Measurements from ENCODE around the gene FXYD2.
A peak's percentile ranks its signal among the peaks of the same experiment; 100 is the strongest.
"Not testable (repeated sequence)": the region's sequence is repeated elsewhere in the genome, so short reads cannot be mapped to it uniquely, and the experiment has no call there.

The FXYD2 gene

GRCh38 chr11:117820516-117820915 is 4.0 kb downstream of the FXYD2 start:
- DNase-seq (ENCODE audit: low read depth in 2 of 2): no peak

DNA sequence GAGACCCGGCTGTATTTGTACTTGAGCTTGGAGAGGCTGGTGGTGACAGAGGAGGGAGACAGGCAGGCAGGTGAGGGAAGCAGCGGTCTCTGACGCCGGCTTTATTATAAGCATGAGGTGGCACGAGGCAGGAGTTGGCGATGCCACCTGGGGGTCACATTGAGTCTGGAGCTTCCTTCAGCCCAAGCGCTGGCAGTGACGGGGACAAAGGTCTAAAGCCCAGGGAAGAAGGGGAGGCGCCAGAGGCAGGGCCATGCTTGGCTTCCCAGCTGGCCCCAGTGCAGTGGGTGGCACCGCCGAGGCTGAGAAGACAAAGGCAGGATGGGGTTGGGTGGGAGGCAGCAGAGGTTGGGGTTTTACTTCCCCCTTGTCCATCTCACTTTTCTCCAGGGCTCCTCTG is 4.5 kb downstream of the FXYD2 start:
- no peak for DNase-seq (ENCODE audit: low read depth in 2 of 2)

GRCh38 chr11:117819096-117820040 is 5.2 kb downstream of the FXYD2 start:
- DNase-seq (ENCODE audit: low read depth in 2 of 2): no peak

DNA sequence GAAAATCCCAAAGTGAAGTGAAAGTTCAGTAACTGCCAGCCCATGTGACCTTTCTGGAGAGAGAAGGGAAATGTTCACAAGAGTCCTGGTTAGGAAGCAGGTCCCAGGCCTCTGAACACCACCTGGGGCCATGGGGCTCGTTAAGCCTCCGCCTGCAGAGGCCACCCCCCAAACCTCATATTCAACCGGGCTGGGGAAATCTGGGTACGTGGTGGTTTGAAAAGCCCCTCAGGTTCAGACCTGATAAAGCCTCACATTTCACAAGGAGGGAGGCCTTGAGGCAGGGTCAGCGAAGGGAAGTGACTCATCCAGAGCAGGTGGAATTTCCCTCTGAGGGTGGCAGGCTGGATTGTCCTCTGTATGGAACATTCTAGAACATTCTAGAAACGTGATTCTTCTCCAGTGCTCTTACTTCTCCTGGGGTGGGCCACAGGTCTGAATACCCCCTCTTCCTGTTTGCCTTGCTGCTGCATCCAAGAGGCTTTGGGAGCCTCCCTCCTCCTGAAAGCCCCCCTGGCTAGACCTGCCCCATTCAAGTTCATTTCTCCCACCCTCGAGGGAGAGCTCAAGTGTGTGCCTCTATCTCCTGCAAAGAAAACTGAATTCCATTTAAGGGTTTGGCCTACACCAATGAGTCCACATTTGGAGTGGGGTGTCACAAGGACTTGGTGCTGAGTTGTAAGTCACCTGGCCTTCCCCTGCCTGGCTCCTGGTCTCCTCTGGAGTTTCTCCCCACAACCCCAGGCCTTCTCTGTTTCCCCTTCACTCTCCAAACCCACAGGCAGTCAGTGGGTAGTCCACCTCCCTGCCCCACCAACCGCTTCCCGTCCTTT is 6.3 kb downstream of the FXYD2 start:
- DNase-seq (ENCODE audit: low read depth in 2 of 2): peak; percentile 45 to 54

GRCh38 chr11:117817368-117818040 is 7.0 kb downstream of the FXYD2 start:
- DNase-seq (ENCODE audit: low read depth in 2 of 2): peak; percentile 74 to 81

DNA sequence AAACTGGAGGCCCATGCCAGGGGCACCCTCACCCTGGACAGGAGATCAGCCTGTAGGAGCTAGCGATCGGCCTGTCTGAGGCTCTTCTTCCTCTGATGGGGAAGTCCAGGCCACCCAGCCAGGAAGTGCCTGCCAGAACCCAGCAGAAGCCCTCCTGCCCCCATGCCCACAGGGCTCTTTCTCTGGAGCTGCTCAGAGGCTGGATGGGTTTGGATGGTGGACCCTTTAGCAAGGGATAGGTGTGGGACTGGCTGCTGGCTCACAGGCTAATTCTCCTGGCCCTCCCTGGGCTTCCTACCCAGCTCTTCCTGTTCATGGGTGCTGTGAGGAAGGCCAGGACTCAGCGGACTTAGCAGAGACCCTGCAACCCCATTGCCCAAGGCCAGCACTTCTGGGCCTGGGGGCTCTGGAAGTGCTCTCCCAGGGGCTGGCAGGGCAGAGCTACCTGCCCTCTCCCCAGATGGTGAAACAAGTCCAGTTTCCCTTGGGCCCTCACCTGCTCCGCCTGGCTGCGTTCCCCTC is 7.6 kb downstream of the FXYD2 start:
- DNase-seq (ENCODE audit: low read depth in 2 of 2): no peak

- no peak for DNase-seq (ENCODE audit: low read depth in 2 of 2)
Measured at GRCh38 chr11:117816151-117816741, 8.3 kb downstream of the FXYD2 start.

DNA sequence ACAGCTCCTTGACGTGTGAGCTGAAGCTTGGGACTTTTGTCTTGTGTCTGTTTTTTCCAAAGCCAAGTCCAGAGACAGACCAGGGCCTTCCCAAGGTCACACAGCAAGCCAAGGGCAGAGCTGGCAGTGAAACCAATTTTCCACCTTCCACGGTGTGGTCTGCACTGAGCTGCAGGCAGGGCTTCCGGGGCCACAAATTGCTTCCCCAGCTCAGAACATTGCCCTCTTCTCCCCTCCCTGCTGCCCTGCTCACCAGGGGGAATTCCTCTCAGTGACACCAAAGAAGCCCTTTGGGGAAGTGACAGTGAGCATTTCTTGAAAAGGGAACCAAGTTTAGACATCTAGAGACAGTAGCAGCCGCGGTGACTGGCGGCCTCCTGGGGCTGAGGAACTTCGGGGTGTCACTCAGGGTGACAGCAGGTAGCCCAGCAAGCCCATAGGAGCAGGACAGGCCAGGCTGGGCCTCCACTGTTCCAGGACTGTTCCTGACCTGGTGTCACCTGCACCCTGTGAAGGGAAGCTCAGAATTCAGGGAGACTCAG is 9.2 kb downstream of the FXYD2 start:
- DNase-seq (ENCODE audit: low read depth in 2 of 2): peak; percentile 68

DNA sequence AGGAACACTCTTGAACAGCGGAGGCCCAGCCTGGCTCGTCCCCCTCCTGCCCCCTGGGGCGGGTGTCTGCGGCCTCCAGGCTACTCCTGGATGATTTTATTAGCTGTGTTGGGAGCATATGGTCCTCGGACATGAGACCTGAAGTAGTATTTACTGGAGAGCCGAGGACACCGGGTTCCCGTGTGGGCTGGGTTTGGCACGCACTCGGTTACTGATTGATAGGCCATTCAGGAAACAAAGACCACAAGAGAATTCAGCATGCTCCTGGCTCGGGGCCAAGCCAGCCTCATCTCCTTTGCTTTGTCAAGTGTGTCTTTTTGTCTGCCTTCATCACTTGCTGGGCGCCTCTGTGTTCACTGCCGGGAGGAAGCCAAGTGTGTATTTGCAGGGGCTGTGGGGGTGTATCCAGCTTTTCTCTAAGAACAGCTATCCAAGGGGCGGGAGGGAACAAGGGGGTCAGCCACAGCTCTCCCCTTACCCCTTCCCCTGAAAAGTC is 9.7 kb downstream of the FXYD2 start:
- peak; percentile 66 to 71 for DNase-seq (ENCODE audit: low read depth in 2 of 2)

- DNase-seq (ENCODE audit: low read depth in 2 of 2): no peak
Measured at GRCh38 chr11:117814204-117814765, 10.3 kb downstream of the FXYD2 start.

DNA sequence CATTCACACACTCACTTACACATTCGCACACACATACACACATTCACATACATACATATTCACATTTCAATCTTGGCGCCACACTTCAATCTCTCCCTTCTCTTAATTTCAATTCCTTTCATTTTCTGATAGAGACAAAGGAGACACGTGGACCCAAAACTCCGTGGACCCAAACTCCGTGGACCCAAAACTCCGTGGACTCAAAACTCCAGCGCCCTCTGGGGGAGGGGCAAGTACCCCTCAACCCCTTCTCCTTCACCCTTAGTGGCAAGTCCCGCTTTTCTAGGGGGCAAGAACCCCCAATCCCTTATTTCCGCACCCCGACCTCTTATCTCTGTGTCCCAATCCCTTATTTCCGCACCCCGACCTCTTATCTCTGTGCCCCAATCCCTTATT is 14.5 kb downstream of the FXYD2 start:
- not testable (repeated sequence) for DNase-seq (ENCODE audit: low read depth in 2 of 2)

- DNase-seq (ENCODE audit: low read depth in 2 of 2): no peak
Measured at GRCh38 chr11:117809236-117810055, 15.1 kb downstream of the FXYD2 start.

DNA sequence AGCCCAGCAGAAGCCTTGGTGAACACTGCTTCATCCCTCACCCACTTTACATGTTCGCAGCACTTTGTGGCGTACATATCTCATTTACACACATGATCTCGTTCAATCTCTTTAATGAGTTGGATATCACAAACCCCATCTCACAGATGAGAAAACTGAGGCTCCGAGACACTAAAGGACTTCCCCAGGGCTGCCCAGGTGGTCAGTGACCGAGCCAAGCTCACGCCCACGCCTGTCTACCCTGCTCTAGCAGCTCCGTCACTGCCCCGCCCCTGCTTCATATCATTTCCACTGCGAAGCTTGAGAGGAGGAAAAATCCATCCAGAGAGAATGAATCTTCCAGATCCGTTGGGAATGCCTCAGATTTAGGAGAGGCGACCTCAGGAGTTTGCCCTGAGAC is 15.8 kb downstream of the FXYD2 start:
- DNase-seq (ENCODE audit: low read depth in 2 of 2): no peak

GRCh38 chr11:117807482-117808327 is 16.8 kb downstream of the FXYD2 start:
- DNase-seq (ENCODE audit: low read depth in 2 of 2): peak; percentile 33 to 67

DNA sequence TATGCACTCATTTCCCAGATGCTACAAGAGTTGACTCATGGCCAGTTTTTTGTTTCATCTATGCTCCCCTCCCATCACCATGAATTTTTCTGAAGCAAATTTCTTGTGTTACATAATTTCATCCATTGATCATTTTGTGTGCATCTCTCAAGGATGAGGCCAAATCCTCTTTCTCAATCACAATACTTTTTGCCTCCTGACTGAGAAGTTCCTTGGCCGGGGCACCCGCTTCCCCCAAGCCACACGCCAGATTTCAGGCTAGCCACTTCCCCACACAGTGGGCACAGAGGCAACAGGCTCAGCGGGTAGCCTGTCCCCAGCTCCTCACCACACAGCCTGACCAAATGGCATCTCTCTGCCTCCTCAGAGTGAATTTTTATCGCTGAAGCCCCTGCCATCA is 17.7 kb downstream of the FXYD2 start:
- no peak for DNase-seq (ENCODE audit: low read depth in 2 of 2)

DNA sequence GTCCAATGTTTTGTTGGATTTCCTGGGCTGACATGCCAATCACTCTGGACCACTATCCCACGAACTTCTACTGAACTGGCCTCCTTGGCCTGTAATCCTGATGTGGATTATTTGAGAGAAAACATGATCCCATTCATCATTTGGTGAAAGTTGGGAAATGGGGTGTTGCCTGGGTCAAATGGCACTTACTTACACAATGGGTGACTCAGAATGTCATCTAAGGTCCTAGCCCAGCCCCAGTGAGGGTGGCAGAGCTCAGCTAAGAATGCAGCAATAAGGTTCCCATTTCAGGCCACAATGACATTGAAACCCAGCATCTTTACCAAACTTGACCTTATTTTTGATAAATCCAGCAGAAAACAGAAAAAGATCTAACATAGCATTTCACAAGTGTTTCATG is 19.5 kb downstream of the FXYD2 start:
- no peak for DNase-seq (ENCODE audit: low read depth in 2 of 2)

GRCh38 chr11:117803896-117804295 is 20.6 kb downstream of the FXYD2 start:
- no peak for DNase-seq (ENCODE audit: low read depth in 2 of 2)

GRCh38 chr11:117799634-117800033 is 24.9 kb downstream of the FXYD2 start:
- no peak for DNase-seq (ENCODE audit: low read depth in 2 of 2)

Measured in stimulated activated CD8-positive, alpha-beta memory T cell treated with anti-CD3 and anti-CD28 coated beads, Interleukin-7, amount 100 ng/mL, for 4 hours (primary cell).